Suppressor macrophage (primary cell): Measurements from ENCODE around the gene SPTLC2.

ENCODE experiments used
- DNase-seq, 4 experiments: peaks; one replicate each; pipeline ENCODE4 v3.0.0-alpha.2; 2020 to 2022

SPTLC2 gene

GRCh38 chr14:77588411-77589025, 27.9 kb downstream of the SPTLC2 start:
- peak in 1 of 4 experiments; percentile 17 for DNase-seq

GRCh38 chr14:77585385-77585784, 31.1 kb downstream of the SPTLC2 start:
- no peak for DNase-seq

- DNase-seq = no peak
Observed at GRCh38 chr14:77584809-77585208, 31.6 kb downstream of the SPTLC2 start.

- no peak for DNase-seq
Observed at GRCh38 chr14:77583657-77584056, 32.8 kb downstream of the SPTLC2 start.

- DNase-seq = no peak
Observed at GRCh38 chr14:77582511-77582910, 33.9 kb downstream of the SPTLC2 start.

- DNase-seq = peak in 2 of 4 experiments; percentile 35 to 36
Observed at GRCh38 chr14:77580964-77581505, 35.4 kb downstream of the SPTLC2 start.

DNA sequence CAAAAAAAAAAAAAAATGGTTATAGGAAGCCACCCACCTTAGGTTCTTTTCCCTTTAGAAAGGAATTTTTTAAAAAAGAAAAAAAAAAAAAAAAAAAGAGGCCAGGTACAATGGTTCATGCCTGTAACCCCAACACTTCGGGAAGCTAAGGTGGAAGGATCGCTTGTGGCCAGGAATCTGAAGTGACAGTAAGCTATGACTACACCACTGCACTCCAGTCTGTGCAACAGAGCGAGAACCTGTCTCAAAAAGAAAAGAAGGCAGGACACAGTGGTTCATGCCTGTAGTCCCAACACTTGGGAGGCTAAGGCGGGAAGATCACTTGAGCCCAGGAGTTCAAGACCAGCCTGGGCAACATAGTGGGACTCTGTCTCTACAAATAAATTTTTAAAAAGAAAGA, 36.0 kb downstream of the SPTLC2 start:
- DNase-seq = no peak

DNA sequence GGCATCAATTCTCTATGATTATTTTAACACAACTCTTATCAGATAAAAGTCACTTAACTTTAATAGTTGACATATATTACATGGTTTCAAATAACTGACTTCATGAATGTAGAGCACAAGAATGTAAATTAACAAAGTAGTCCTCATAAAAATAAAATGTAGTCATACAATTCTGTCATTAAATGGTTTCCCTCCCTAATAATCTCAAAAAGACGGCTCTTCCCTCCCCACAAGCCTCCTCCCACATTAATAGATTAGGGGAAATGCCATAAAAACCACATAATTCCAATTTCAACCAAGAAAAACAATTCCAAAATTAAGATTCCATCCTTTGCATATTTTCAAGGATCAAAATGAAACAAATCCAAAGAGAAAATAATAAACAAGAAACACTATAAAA, 36.7 kb downstream of the SPTLC2 start:
- no peak for DNase-seq

GRCh38 chr14:77579065-77579464, 37.4 kb downstream of the SPTLC2 start:
- no peak for DNase-seq

DNA sequence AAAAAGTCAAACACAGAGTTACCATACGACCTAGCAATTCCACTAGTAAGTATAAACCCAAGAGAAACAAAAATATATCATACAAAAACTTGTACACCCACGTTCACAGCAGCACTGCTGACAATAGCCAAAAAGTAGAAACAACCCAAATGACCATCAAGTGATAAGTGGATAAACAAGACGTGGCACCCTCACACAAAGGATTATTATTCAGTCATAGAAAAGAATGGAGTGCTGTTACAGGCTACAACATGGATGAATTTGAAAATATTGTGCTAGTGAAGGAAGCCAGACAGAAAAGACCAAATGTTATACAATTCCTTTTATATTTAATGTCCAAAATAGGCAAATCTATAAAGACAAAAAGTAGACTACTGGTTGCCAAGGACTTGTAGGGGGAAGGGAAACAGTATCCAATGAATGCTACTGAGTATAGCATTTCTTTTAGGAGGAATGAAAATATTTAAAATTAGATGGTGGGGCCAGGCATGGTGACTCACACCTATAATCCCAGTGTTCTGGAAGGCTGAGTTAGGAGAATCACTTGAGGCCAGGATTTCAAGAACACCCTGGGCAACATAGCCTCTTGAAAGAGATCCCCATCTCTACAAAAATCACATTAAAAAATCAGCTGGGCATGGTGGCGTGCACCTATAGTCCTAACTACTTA, 41.9 kb downstream of the SPTLC2 start:
- DNase-seq = no peak

- no peak for DNase-seq
Observed at GRCh38 chr14:77573964-77574363, 42.5 kb downstream of the SPTLC2 start.

GRCh38 chr14:77570706-77571268, 45.6 kb downstream of the SPTLC2 start:
- no peak for DNase-seq

DNA sequence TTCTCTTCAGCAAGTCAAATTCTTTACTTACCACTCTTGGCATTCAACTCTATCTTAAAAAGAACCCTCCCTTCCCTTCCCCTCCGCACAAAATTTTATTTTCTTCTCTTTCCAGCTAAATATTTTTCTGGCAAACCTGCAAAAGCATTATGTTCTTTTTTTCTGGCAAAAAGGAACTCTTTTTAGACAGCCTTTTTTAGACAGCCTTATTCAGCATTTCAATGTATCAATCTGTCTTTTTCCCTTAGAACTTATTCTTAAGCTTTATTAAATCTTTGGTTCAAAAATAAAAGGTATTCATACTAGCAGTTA, 50.5 kb downstream of the SPTLC2 start:
- DNase-seq = no peak

- DNase-seq = peak in 3 of 4 experiments; percentile 44 to 83 (median 82)
Observed at GRCh38 chr14:77565289-77565993, 51.0 kb downstream of the SPTLC2 start.

GRCh38 chr14:77562681-77563080, 53.8 kb downstream of the SPTLC2 start:
- DNase-seq = no peak

GRCh38 chr14:77561881-77562280, 54.6 kb downstream of the SPTLC2 start:
- no peak for DNase-seq

DNA sequence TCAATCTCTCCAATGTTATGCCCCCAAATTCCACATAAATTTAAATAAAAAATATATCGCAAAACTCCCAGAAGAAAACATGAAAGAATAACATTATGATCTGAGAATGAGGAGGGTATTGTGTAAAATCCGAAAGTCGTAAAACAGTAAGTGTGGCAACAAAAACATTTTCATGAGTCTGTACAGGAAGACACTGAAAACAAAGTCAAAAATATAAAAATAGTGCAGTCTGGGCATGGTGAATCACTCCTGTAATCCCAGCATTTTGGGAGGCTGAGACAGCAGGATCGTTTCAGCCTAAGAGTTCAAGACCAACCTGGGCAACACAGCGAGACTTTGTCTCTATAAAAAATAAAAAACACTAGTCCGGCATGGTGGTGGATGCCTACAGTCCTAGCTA, 57.1 kb downstream of the SPTLC2 start:
- DNase-seq = no peak

GRCh38 chr14:77557391-77557790, 59.0 kb downstream of the SPTLC2 start:
- DNase-seq = no peak

DNA sequence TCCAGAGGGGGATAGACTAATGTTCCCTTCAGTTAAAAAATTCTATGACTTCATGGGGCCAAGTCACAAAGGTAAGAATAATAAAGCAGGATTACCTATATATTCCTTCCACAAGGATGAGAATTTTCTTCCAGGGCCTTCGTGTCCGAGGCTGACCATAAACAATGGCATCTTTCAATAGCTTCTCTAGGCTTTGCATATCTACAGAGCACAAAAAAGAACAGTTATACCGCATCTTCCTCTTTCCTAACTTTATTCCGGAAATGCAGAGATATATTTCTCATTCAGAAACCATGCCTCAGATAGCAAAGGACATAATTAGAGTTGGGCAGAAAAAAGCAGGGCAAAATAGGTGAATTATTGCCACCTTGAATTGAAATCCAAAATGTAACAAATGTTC, 59.5 kb downstream of the SPTLC2 start:
- DNase-seq = peak in 1 of 4 experiments; percentile 32

- DNase-seq = no peak
Observed at GRCh38 chr14:77554816-77555599, 61.4 kb downstream of the SPTLC2 start.

DNA sequence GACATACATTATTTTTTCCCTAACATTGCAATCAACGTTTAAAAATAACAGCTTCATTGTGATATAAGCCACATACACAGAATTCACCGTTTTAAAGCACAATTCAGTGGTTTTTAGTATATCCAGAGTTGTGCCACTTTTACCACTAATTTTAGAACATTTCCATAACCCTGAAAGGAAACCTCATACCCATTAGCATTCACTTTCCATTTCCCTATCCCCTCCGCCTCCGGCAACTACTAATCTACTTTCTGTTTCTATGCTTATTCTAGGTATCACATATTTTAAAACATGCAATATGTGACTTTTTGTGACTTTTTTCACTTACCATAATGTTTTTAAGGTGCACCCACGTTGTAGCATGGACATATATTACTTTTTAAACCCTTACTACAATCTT, 62.2 kb downstream of the SPTLC2 start:
- peak in 1 of 4 experiments; percentile 25 for DNase-seq

- DNase-seq = no peak
Observed at GRCh38 chr14:77549451-77549850, 67.0 kb downstream of the SPTLC2 start.
